ENCODE results near the gene VPS37D. TPM values are rescaled to one million over a fixed set of nuclear protein-coding genes. Genes with fewer than 3 reads are reported as not detected.

The VPS37D gene
- total and polyA plus RNA-seq, 2 experiments from 2014 or later, result 2.2 to 7.0 TPM

DNA sequence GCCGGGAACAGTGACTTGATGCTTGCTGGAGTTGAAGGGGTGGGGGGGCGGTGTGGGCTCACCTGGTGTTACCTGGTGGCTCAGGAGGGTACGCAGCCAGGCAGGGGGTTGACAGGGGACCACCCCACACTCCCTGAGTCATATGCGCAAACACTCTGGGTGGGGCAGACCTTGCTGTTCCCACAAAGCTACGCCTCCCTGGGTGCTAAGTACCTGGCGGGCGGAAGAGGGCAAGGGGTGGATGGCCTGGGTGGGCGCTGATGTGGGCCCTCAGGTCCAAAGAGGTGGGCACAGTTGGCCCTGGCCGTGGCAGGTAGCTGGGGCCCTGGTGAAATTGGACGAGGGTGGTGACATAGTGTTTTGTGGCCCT, 37.9 kb downstream of the VPS37D start (continued):
- TF ChIP-seq JUNB (IDR thresholded peaks at IDR 0.05; ENCODE audit: unreplicated experiment), result no peak
- TF ChIP-seq, protein P1, sequence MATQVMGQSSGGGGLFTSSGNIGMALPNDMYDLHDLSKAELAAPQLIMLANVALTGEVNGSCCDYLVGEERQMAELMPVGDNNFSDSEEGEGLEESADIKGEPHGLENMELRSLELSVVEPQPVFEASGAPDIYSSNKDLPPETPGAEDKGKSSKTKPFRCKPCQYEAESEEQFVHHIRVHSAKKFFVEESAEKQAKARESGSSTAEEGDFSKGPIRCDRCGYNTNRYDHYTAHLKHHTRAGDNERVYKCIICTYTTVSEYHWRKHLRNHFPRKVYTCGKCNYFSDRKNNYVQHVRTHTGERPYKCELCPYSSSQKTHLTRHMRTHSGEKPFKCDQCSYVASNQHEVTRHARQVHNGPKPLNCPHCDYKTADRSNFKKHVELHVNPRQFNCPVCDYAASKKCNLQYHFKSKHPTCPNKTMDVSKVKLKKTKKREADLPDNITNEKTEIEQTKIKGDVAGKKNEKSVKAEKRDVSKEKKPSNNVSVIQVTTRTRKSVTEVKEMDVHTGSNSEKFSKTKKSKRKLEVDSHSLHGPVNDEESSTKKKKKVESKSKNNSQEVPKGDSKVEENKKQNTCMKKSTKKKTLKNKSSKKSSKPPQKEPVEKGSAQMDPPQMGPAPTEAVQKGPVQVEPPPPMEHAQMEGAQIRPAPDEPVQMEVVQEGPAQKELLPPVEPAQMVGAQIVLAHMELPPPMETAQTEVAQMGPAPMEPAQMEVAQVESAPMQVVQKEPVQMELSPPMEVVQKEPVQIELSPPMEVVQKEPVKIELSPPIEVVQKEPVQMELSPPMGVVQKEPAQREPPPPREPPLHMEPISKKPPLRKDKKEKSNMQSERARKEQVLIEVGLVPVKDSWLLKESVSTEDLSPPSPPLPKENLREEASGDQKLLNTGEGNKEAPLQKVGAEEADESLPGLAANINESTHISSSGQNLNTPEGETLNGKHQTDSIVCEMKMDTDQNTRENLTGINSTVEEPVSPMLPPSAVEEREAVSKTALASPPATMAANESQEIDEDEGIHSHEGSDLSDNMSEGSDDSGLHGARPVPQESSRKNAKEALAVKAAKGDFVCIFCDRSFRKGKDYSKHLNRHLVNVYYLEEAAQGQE (IDR thresholded peaks at IDR 0.05; ENCODE audit: unreplicated experiment), result no peak
- TF ChIP-seq ZNF331 (CRISPR knock-in tag; IDR thresholded peaks at IDR 0.05; ENCODE audit: low read depth), result no peak
- TF ChIP-seq EZH2 (IDR thresholded peaks at IDR 0.05; ENCODE audit: low read depth, unreplicated experiment), result no peak
- TF ChIP-seq, protein P2, sequence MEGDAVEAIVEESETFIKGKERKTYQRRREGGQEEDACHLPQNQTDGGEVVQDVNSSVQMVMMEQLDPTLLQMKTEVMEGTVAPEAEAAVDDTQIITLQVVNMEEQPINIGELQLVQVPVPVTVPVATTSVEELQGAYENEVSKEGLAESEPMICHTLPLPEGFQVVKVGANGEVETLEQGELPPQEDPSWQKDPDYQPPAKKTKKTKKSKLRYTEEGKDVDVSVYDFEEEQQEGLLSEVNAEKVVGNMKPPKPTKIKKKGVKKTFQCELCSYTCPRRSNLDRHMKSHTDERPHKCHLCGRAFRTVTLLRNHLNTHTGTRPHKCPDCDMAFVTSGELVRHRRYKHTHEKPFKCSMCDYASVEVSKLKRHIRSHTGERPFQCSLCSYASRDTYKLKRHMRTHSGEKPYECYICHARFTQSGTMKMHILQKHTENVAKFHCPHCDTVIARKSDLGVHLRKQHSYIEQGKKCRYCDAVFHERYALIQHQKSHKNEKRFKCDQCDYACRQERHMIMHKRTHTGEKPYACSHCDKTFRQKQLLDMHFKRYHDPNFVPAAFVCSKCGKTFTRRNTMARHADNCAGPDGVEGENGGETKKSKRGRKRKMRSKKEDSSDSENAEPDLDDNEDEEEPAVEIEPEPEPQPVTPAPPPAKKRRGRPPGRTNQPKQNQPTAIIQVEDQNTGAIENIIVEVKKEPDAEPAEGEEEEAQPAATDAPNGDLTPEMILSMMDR (conservative IDR thresholded peaks at IDR 0.05; ENCODE audit: low read depth in 2 of 2), result no peak

DNA sequence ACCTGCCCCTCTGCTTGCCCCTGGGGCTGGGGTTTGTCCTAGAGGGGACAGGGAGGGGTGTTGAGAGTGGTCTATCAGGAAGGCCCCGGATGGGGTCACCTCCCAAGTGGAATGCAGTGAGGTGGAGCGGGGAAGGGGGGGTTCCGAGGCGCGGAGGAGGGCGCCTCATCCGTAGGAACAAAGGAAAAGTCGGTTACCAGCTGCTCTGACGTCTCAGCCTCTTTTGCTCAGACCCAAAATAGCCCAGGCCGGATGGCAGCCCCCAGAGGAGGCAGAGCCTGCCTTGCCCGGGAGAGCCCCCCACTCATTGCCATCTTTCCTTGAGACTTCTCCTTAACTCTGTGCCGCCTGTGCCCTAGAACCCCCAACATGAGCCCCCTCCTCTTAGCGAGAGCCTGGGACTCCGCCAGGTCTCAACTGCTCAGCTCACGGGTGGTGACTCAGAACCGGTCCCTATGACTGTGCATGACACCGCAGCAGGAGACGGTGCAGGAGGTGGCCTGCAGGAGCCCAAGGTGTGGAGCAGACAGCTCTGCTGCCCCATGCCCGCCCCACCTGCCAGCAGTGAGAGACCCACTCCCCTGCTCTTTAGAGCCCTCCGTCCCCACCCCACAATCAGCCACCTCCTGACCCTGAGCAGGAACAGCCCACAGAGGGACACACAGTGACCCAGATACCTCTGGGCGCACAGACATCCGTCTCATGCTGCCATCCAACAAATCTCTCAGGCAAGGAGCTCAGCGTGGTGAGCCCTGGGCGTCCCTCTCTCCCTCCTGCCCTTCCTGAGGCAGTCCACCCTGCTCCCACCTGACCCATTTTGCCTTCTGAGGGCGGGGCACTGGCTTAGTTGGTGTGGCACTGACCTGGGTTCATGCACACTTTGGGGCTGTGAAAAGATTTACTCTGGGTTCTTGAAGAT, 38.8 kb downstream of the VPS37D start:
- peaks cover 15% of the 10 kb centered on the region for H3K4me1 ChIP-seq (ENCODE audit: insufficient read depth)
- H2AFZ ChIP-seq, result no peak overlapping the region
- no peaks in the 10 kb centered on the region for H3K27me3 ChIP-seq (ENCODE audit: insufficient read depth)
- no peaks in the 10 kb centered on the region for H3K9me2 ChIP-seq (ENCODE audit: insufficient read depth)
- no peaks in the 10 kb centered on the region for H3K79me2 ChIP-seq (replicated peaks; ENCODE audit: insufficient read depth)
- Mint-ChIP-seq H3K9me3 (no peaks in the 10 kb centered on the region; the same call in 2 of the 3 replicates), H3K4me3 (no peak overlapping the region), H3K27ac (no peak overlapping the region), H3K27me3 (ENCODE audit: insufficient read depth, low read depth, poor library complexity) (peaks cover 14% of the 10 kb centered on the region), H3K4me1 (peaks cover 33% of the 10 kb centered on the region), H3K36me3 (ENCODE audit: low read depth) (peaks cover 10% of the 10 kb centered on the region)
- no peak overlapping the region for H3K4me3 ChIP-seq
- no peak overlapping the region for H3K27ac ChIP-seq (ENCODE audit: low read depth)
- no peak for TF ChIP-seq POLR2AphosphoS5 (IDR thresholded peaks at IDR 0.05; ENCODE audit: low read depth)
- no peak for TF ChIP-seq EZH2 (IDR thresholded peaks at IDR 0.05; ENCODE audit: low read depth, unreplicated experiment)
- no peak for TF ChIP-seq STAT1 (IDR thresholded peaks at IDR 0.05; ENCODE audit: unreplicated experiment)
- no peak for TF ChIP-seq NANOG (IDR thresholded peaks at IDR 0.05; ENCODE audit: borderline replicate concordance)
- no peak for TF ChIP-seq ZNF114 (CRISPR knock-in tag; IDR thresholded peaks at IDR 0.05)
- TF ChIP-seq ZNF331 (CRISPR knock-in tag; IDR thresholded peaks at IDR 0.05; ENCODE audit: low read depth), result no peak
- TF ChIP-seq, protein P2 (conservative IDR thresholded peaks at IDR 0.05; ENCODE audit: low read depth in 2 of 2), result no peak
- TF ChIP-seq CREB1 (CRISPR knock-in tag; IDR thresholded peaks at IDR 0.05; ENCODE audit: low read depth), result no peak
- TF ChIP-seq, protein P3, sequence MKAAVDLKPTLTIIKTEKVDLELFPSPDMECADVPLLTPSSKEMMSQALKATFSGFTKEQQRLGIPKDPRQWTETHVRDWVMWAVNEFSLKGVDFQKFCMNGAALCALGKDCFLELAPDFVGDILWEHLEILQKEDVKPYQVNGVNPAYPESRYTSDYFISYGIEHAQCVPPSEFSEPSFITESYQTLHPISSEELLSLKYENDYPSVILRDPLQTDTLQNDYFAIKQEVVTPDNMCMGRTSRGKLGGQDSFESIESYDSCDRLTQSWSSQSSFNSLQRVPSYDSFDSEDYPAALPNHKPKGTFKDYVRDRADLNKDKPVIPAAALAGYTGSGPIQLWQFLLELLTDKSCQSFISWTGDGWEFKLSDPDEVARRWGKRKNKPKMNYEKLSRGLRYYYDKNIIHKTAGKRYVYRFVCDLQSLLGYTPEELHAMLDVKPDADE (IDR thresholded peaks at IDR 0.05), result no peak
- no peaks in the 10 kb centered on the region for H4K20me1 ChIP-seq (replicated peaks; ENCODE audit: insufficient read depth)
- H3K36me3 ChIP-seq (ENCODE audit: insufficient read depth), result no peaks in the 10 kb centered on the region
- DNase-seq (ENCODE audit: low spot score), result no peak
- H3K4me2 ChIP-seq, result no peak overlapping the region
- ATAC-seq, result no peak
- 0 out of 2 replicates have a peak, but pooled peaks cover 5% of the 10 kb centered on the region for H3F3A ChIP-seq (replicated peaks; ENCODE audit: low read depth)

All from GM23338 (cell line).